Activated CD8-positive, alpha-beta T cell treated with anti-CD3 and anti-CD28 coated beads, Interleukin-2, amount 10 ng/mL, durations not matched to agents 7 days and 5 days (primary cell): ENCODE measurements around the gene RFX2. TPM values are rescaled to one million over a fixed set of nuclear protein-coding genes. Genes with fewer than 3 reads are reported as not detected.

ENCODE experiments used
- ATAC-seq: fragments of 150-1000 bp; cut with Tn5 transposase; one replicate; pipeline ENCODE4 v1.10.0; 2021; ENCODE audit warnings: moderate library complexity
- CTCF ChIA-PET: fragments of 350-600 bp; sonication (Branson Sonifier 250); formaldehyde crosslinking; loops from one replicate; lab custom pipeline; 2021; ENCODE audit warnings: antibody characterized with exemption; lab: Charles Lee
- POLR2A ChIA-PET: fragments of 350-600 bp; sonication (Branson Sonifier 250); formaldehyde crosslinking; loops from one replicate; lab custom pipeline; 2021; ENCODE audit warnings: antibody characterized with exemption; lab: Charles Lee
- DNase-seq: peaks from one replicate; pipeline ENCODE4 v3.0.0-alpha.2; 2020
- H3K27ac Mint-ChIP-seq: one replicate; pipeline ENCODE4 v1.8.0; 2021; ENCODE audit warnings: mild to moderate bottlenecking, mixed read lengths
- H3K27me3 Mint-ChIP-seq: one replicate; pipeline ENCODE4 v1.8.0; 2021; ENCODE audit warnings: low read depth, mixed read lengths
- H3K36me3 Mint-ChIP-seq: one replicate; pipeline ENCODE4 v1.8.0; 2021; ENCODE audit warnings: low read depth, mixed read lengths
- H3K4me1 Mint-ChIP-seq: one replicate; pipeline ENCODE4 v1.8.0; 2021; ENCODE audit warnings: low read depth, mixed read lengths
- H3K4me3 Mint-ChIP-seq: one replicate; pipeline ENCODE4 v1.8.0; 2021; ENCODE audit warnings: mild to moderate bottlenecking, mixed read lengths
- H3K9me3 Mint-ChIP-seq: one replicate; pipeline ENCODE4 v1.8.0; 2022; ENCODE audit warnings: mixed read lengths; ENCODE audit not compliant: insufficient read depth
- total RNA-seq, 2 experiments: library from RNA; stranded (reverse); gene quantifications; one replicate each; pipeline ENCODE4 v1.2.3, GENCODE V29; 2021

Gene RFX2
- total RNA-seq: 10 to 100 TPM; 12.3 to 13.8 TPM

DNA sequence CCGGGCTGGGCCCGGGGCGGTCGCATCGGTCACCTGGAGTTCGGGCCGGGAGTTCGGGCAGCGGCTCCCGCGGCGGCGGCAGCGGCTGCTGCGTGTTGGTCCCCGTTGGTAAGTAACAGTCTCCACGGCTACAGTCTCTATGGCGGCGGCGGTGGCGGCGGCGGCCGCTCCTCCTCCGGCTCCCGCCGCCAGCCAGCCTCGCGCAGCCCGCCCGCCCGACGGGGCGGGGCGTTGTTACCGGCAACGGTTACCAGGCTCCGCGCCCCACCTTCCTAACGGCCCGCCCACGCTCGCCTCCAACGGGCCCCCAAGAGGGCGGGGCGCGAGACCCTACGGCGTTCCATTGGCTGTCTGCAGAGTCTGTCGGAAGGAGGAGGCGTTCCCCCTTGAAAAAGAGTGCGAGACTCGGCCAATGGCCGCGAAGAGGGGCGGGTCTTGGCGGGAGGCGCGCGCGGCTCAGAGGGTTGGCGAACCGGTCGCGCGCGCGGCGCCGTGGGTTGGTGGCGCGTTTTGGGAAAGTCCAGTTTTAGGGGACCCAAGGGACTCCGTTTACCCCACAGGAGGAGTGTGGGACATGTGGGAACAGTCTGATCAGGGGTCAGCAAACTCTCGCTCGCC, at the start of gene RFX2:
Gene RFX2, minus strand, starts transcription at position 141 of the 618 bp plus-strand sequence. CDS start 63,004 bp downstream, outside the sequence.
- ATAC-seq: peak; percentile 98
- CTCF ChIA-PET: interaction anchor here (1.9 kb wide), 2 partner anchors 15 to 16 kb away, joined by 5 to 10 read pairs; no protein-coding TSS in a partner anchor
- peak; percentile 99 for DNase-seq
- peak within 1 kb of the TSS; percentile 83 for H3K4me3 Mint-ChIP-seq
- peaks cover 11% of the 10 kb centered on the region for H3K27me3 Mint-ChIP-seq
- H3K4me1 Mint-ChIP-seq: peaks cover 25% of the 10 kb centered on the region
- H3K27ac Mint-ChIP-seq: peak within 1 kb of the TSS; percentile 80
- peaks cover 2% of the 10 kb centered on the region for H3K36me3 Mint-ChIP-seq
- H3K9me3 Mint-ChIP-seq: no peaks in the 10 kb centered on the region
- POLR2A ChIA-PET: no interaction called here

DNA sequence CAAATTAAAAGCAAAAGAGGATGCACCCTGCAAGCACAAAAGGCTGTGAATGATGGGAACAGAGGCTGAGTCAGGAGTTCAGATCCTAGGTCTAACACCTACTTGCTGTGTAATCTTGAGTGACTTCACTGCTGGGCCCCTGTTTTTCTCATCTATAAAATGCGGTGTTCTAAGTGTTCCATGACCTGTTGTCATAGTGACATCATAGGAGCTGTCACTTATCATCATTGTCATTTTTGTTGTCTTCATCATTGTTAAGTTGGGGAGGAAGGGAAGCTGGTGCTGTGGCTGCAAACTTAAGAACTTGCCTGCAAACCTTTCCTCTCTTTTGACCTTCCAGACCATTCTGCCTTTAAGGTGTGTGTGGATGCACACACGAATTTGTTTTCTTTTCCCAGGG, 45.7 kb upstream of the RFX2 start:
- ChIA-PET CTCF (interaction anchor here (0.6 to 0.8 kb wide), 3 partner anchors 107 to 1622 kb away, joined by 3 read pairs; no protein-coding TSS in a partner anchor), POLR2A (interaction anchor here (0.7 kb wide), 2 partner anchors 166 to 294 kb away, joined by 3 to 5 read pairs; no protein-coding TSS in a partner anchor)
- Mint-ChIP-seq H3K4me3 (no peak overlapping the region), H3K4me1 (peaks cover 2% of the 10 kb centered on the region), H3K27me3 (no peaks in the 10 kb centered on the region), H3K9me3 (peaks cover 11% of the 10 kb centered on the region), H3K36me3 (no peaks in the 10 kb centered on the region), H3K27ac (no peak overlapping the region)
- DNase-seq (no peak), ATAC-seq (no peak)

DNA sequence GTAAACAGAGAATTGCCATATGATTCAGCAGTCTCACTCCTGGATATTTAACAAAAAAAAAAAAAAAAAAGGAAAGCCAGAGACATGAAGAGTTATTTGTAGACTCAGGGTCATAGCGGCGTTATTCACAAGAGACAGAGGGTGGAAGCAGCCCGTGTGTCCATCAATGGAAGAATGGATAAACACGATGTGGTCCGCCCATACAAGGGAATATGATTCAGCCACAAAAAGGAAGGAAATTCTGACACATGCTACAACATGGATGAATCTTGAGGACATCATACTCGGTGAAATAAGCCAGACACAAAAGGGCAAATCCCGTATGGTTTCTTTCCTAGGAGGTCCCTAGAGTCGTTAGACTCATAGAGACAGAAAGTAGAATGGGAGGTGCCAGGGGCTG, 40.0 kb upstream of the RFX2 start:
- ChIA-PET CTCF (no interaction called here), POLR2A (no interaction called here)
- H3K27ac Mint-ChIP-seq: no peak overlapping the region

DNA sequence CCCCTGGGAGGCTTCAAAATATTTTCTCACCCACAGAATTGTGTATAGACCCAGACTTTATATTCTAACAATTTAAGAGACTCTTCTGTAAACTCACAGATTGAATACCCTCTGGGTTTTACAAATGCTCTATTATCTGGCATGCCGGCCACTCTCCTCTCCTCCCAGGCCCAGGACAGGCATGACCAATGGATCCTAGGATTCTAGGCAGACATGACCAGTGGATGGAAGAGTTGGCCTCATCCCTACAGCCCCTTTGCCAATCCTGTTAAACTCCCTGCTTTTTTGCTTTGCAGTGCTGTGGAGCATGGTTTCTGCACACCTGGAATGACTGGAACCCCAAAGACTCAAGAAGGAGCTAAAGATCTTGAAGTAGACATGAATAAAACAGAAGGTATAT, 30.9 kb upstream of the RFX2 start:
- Mint-ChIP-seq H3K36me3 (no peaks in the 10 kb centered on the region), H3K27ac (no peak overlapping the region), H3K9me3 (no peaks in the 10 kb centered on the region), H3K27me3 (no peaks in the 10 kb centered on the region), H3K4me1 (no peaks in the 10 kb centered on the region), H3K4me3 (no peak overlapping the region)
- no peak for DNase-seq
- no peak for ATAC-seq
- CTCF ChIA-PET: interaction anchor here (1.4 kb wide), 1 partner anchor 15 kb away, joined by 5 read pairs; no protein-coding TSS in a partner anchor
- POLR2A ChIA-PET: no interaction called here

More for the DNA sequence above, 40.0 kb upstream of the RFX2 start:
- Mint-ChIP-seq H3K9me3 (no peaks in the 10 kb centered on the region), H3K4me1 (no peaks in the 10 kb centered on the region), H3K27me3 (peaks cover 2% of the 10 kb centered on the region), H3K4me3 (no peak overlapping the region), H3K36me3 (no peaks in the 10 kb centered on the region)
- ATAC-seq: no peak
- DNase-seq: no peak

DNA sequence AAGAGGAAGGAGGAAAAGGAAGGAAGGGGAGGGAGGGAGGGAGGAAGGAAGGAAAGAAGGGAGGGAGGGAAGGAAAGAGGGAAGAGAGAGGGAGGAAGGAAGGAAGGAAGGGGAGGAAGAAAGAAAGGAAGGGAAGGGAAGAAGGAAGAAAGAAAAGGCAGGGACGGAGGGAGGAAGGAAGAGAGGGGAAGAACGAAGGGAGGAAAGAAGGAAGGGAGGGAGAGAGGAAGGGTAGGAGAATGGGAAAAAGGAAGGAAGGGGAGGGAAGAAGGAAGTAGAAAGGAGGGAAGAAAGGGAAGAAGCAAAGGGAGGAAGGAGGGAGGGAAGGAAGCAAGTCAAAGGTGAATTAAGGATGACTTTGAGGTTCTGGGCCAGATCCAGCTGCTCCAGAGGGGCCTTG, 28.2 kb upstream of the RFX2 start:
- DNase-seq (no peak), ATAC-seq (no peak)
- Mint-ChIP-seq H3K9me3 (no peaks in the 10 kb centered on the region), H3K4me1 (no peaks in the 10 kb centered on the region), H3K4me3 (no peak overlapping the region), H3K27me3 (no peaks in the 10 kb centered on the region), H3K36me3 (no peaks in the 10 kb centered on the region), H3K27ac (no peak overlapping the region)
- POLR2A ChIA-PET: no interaction called here
- CTCF ChIA-PET: no interaction called here

DNA sequence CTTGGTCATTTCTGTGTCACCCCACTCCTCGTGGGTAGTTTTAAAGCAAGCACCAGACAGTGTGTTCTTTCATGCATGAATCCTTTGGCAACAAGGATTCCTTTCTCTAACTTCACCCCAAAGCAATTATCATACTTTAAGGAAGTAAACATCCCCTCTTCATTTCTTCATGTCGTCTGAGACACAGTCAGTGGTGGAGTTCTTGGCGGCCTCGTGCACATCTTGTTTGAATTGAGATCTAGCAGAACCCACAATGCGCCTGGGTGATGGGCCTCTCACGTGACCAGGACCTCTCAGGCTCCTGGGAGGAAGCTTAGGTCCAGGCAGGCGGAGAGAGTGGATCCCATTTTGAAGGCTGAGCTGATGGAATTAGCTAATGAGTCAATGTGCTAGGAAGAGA, 27.8 kb upstream of the RFX2 start:
- ChIA-PET POLR2A (no interaction called here), CTCF (no interaction called here)
- H3K27me3 Mint-ChIP-seq: no peaks in the 10 kb centered on the region
- H3K36me3 Mint-ChIP-seq: no peaks in the 10 kb centered on the region
- no peaks in the 10 kb centered on the region for H3K4me1 Mint-ChIP-seq
- ATAC-seq: no peak
- no peak for DNase-seq
- H3K9me3 Mint-ChIP-seq: no peaks in the 10 kb centered on the region
- no peak overlapping the region for H3K4me3 Mint-ChIP-seq
- H3K27ac Mint-ChIP-seq: no peak overlapping the region

- Mint-ChIP-seq H3K9me3 (no peaks in the 10 kb centered on the region), H3K4me3 (no peak overlapping the region), H3K27me3 (no peaks in the 10 kb centered on the region), H3K27ac (no peak overlapping the region), H3K4me1 (no peaks in the 10 kb centered on the region), H3K36me3 (no peaks in the 10 kb centered on the region)
- ChIA-PET CTCF (no interaction called here), POLR2A (no interaction called here)
- ATAC-seq: no peak
- no peak for DNase-seq
These were observed 22.9 kb upstream of the RFX2 start for GRCh38 chr19:6133231-6133630.

DNA sequence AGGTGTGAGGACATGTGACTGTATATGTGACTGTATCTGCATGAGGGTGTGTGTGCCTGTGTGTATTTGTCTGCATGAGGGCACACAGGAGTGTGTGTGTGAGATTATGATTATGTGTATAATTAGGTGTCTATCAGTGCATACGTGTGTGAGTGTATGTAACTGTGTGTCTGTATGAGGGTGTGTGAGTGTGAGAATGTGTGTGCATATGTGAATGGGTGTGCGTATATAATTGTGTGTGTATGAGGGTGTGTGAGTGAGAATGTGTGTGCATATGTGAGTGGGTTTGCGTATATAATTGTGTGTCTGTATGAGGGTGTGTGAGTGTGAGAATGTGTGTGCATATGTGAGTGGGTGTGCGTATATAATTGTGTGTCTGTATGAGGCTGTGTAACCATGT, 22.2 kb upstream of the RFX2 start:
- Mint-ChIP-seq H3K4me1 (no peaks in the 10 kb centered on the region), H3K9me3 (no peaks in the 10 kb centered on the region), H3K36me3 (no peaks in the 10 kb centered on the region), H3K27me3 (no peaks in the 10 kb centered on the region), H3K4me3 (no peak overlapping the region), H3K27ac (no peak overlapping the region)
- ATAC-seq (no peak), DNase-seq (no peak)
- ChIA-PET POLR2A (no interaction called here), CTCF (no interaction called here)

- Mint-ChIP-seq H3K36me3 (no peaks in the 10 kb centered on the region), H3K4me3 (no peak overlapping the region), H3K4me1 (peaks cover 2% of the 10 kb centered on the region), H3K9me3 (no peaks in the 10 kb centered on the region), H3K27me3 (peaks cover 2% of the 10 kb centered on the region), H3K27ac (no peak overlapping the region)
- CTCF ChIA-PET: interaction anchor here (0.9 to 6.0 kb wide), 9 partner anchors 47 to 298 kb away, joined by 3 to 142 read pairs (median 4); no protein-coding TSS in a partner anchor
- POLR2A ChIA-PET: interaction anchor here (1.0 kb wide), 1 partner anchor 57 kb away, joined by 3 read pairs; no protein-coding TSS in a partner anchor
- no peak for ATAC-seq
- DNase-seq: no peak
These were observed 17.5 kb upstream of the RFX2 start for GRCh38 chr19:6127716-6128335.

- no peak overlapping the region for H3K4me3 Mint-ChIP-seq
- H3K27ac Mint-ChIP-seq: no peak overlapping the region
- ChIA-PET CTCF (interaction anchor here (0.6 to 6.0 kb wide), 42 partner anchors 11 to 737 kb away, joined by 3 to 142 read pairs (median 5); partner anchors contain the start of genes ALKBH7 and CLPP), POLR2A (no interaction called here)
- peak; percentile 71 for ATAC-seq
- no peaks in the 10 kb centered on the region for H3K9me3 Mint-ChIP-seq
- DNase-seq: peak; percentile 29
- no peaks in the 10 kb centered on the region for H3K36me3 Mint-ChIP-seq
- peaks cover 2% of the 10 kb centered on the region for H3K4me1 Mint-ChIP-seq
- H3K27me3 Mint-ChIP-seq: peaks cover 2% of the 10 kb centered on the region
These were observed 16.2 kb upstream of the RFX2 start for GRCh38 chr19:6126335-6126974.

GRCh38 chr19:6125571-6125989, 15.3 kb upstream of the RFX2 start:
- peak; percentile 85 for ATAC-seq
- ChIA-PET CTCF (interaction anchor here (0.7 to 6.0 kb wide), 45 partner anchors 10 to 738 kb away, joined by 3 to 142 read pairs (median 5); partner anchors contain the start of genes ALKBH7, CLPP and RANBP3), POLR2A (no interaction called here)
- H3K27ac Mint-ChIP-seq: no peak overlapping the region
- no peaks in the 10 kb centered on the region for H3K9me3 Mint-ChIP-seq
- peak; percentile 75 for DNase-seq
- peaks cover 2% of the 10 kb centered on the region for H3K27me3 Mint-ChIP-seq
- no peak overlapping the region for H3K4me3 Mint-ChIP-seq
- peaks cover 2% of the 10 kb centered on the region for H3K4me1 Mint-ChIP-seq
- H3K36me3 Mint-ChIP-seq: no peaks in the 10 kb centered on the region

DNA sequence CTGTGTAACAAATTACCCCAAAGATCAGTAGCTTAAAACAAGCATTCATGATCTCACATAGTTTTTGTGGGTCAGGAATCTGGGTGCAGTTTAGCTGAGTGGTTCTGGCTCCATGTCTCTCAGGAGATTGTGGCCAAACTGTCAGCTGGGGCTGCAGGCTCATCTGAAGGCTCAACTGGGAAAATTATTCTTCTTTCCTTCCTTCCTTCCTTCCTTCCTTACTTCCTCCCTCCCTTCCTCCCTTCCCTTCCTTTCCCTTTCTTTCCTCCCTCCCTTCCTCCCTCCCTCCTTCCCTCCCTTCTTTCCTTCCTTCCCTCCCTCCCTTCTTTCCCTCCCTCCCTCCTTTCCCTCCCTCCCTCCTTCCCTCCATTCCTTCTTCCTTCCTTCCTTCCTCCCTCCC, 8.7 kb upstream of the RFX2 start:
- DNase-seq: no peak
- ChIA-PET CTCF (no interaction called here), POLR2A (no interaction called here)
- ATAC-seq: no peak
- Mint-ChIP-seq H3K27ac (no peak overlapping the region), H3K4me1 (no peaks in the 10 kb centered on the region), H3K36me3 (peaks cover 2% of the 10 kb centered on the region), H3K27me3 (peaks cover 10% of the 10 kb centered on the region), H3K4me3 (no peak overlapping the region), H3K9me3 (peaks cover 16% of the 10 kb centered on the region)
